BE2C (cell line): ENCODE data around the gene DENND4A.
"Not testable (repeated sequence)": the region's sequence is repeated elsewhere in the genome, so short reads cannot be mapped to it uniquely, and the experiment has no call there.

ENCODE experiments used
- DNase-seq: peaks from one replicate; pipeline ENCODE4 v3.0.0-alpha.2; 2020
- H3K27me3 ChIP-seq: fragments of 250-450 bp; sonication (Bioruptor Pico); 2 replicates; pipeline ENCODE4 v1.5.1; 2020; ENCODE audit warnings: mild to moderate bottlenecking
- H3K36me3 ChIP-seq: fragments of 250-450 bp; sonication (Bioruptor Pico); 2 replicates; pipeline ENCODE4 v1.5.1; 2020; ENCODE audit warnings: mild to moderate bottlenecking
- H3K4me1 ChIP-seq: fragments of 250-450 bp; sonication (Bioruptor Pico); 2 replicates; pipeline ENCODE4 v1.5.1; 2020
- H3K4me3 ChIP-seq: 2 replicates; pipeline ENCODE4 v1.5.1; 2011; ENCODE audit warnings: low read depth, low read length
- H3K9me3 ChIP-seq: fragments of 250-450 bp; sonication (Bioruptor Pico); 2 replicates; pipeline ENCODE4 v1.5.1; 2020
- TF ChIP-seq, protein P1 (sequence below): IDR thresholded peaks from 2 replicates; pipeline ENCODE4 v1.5.1; 2012; ENCODE audit warnings: mild to moderate bottlenecking, low read depth, low read length

Gene DENND4A

GRCh38 chr15:65812467-65812866, 20.4 kb upstream of the DENND4A start:
- TF ChIP-seq, protein P1, sequence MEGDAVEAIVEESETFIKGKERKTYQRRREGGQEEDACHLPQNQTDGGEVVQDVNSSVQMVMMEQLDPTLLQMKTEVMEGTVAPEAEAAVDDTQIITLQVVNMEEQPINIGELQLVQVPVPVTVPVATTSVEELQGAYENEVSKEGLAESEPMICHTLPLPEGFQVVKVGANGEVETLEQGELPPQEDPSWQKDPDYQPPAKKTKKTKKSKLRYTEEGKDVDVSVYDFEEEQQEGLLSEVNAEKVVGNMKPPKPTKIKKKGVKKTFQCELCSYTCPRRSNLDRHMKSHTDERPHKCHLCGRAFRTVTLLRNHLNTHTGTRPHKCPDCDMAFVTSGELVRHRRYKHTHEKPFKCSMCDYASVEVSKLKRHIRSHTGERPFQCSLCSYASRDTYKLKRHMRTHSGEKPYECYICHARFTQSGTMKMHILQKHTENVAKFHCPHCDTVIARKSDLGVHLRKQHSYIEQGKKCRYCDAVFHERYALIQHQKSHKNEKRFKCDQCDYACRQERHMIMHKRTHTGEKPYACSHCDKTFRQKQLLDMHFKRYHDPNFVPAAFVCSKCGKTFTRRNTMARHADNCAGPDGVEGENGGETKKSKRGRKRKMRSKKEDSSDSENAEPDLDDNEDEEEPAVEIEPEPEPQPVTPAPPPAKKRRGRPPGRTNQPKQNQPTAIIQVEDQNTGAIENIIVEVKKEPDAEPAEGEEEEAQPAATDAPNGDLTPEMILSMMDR = no peak
- H3K36me3 ChIP-seq = no peaks in the 10 kb centered on the region

GRCh38 chr15:65811835-65812234, 19.7 kb upstream of the DENND4A start:
- TF ChIP-seq, protein P1 = no peak
- Histone ChIP-seq H3K27me3 (no peaks in the 10 kb centered on the region), H3K4me3 (no peak overlapping the region), H3K9me3 (no peaks in the 10 kb centered on the region), H3K4me1 (no peaks in the 10 kb centered on the region), H3K36me3 (no peaks in the 10 kb centered on the region)
- DNase-seq = no peak

More at GRCh38 chr15:65812467-65812866, 20.4 kb upstream of the DENND4A start:
- Histone ChIP-seq H3K4me1 (no peaks in the 10 kb centered on the region), H3K9me3 (no peaks in the 10 kb centered on the region), H3K27me3 (no peaks in the 10 kb centered on the region), H3K4me3 (no peak overlapping the region)
- DNase-seq = no peak

GRCh38 chr15:65811011-65811733, 19.1 kb upstream of the DENND4A start:
- not testable (repeated sequence) for H3K36me3 ChIP-seq, H3K27me3 ChIP-seq, H3K4me1 ChIP-seq, H3K4me3 ChIP-seq, H3K9me3 ChIP-seq, DNase-seq

DNA sequence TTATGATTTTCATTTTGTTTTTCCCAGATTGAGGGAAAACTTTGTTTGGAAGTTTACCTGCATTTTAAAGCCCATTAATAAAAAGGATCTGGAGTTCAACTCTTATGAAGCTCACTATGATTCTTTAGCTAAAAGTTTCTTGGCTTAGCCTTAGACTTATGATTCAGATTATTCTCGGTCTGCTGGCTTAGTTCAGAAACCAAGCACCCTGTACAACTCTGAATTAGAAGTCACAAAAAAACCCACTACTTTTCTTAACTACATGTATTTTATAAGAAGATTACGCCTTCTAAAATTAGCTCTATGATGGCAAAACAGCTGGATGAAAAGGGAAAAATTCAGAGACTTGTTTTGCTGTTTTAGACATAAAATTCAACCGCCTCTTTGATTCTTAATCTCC, 14.3 kb upstream of the DENND4A start:
- no peak overlapping the region for H3K4me3 ChIP-seq
- no peaks in the 10 kb centered on the region for H3K36me3 ChIP-seq
- no peaks in the 10 kb centered on the region for H3K9me3 ChIP-seq
- H3K27me3 ChIP-seq = no peaks in the 10 kb centered on the region
- DNase-seq = no peak
- TF ChIP-seq, protein P1 = no peak
- peaks cover 11% of the 10 kb centered on the region for H3K4me1 ChIP-seq

- no peaks in the 10 kb centered on the region for H3K36me3 ChIP-seq
- H3K4me1 ChIP-seq = peaks cover 11% of the 10 kb centered on the region
- no peaks in the 10 kb centered on the region for H3K27me3 ChIP-seq
- H3K9me3 ChIP-seq = no peaks in the 10 kb centered on the region
- TF ChIP-seq, protein P1 = no peak
- DNase-seq = no peak
- no peak overlapping the region for H3K4me3 ChIP-seq
These were observed 13.1 kb upstream of the DENND4A start for GRCh38 chr15:65805019-65805745.

- Histone ChIP-seq H3K9me3 (no peaks in the 10 kb centered on the region), H3K4me1 (peaks cover 11% of the 10 kb centered on the region), H3K36me3 (no peaks in the 10 kb centered on the region), H3K27me3 (no peaks in the 10 kb centered on the region), H3K4me3 (no peak overlapping the region)
- TF ChIP-seq, protein P1 = no peak
- DNase-seq = no peak
These were observed 12.3 kb upstream of the DENND4A start for GRCh38 chr15:65804252-65804931.
